ENCODE results near the gene LBHD2.
"Not testable (repeated sequence)": the region's sequence is repeated elsewhere in the genome, so short reads cannot be mapped to it uniquely, and the experiment has no call there.

Gene LBHD2

GRCh38 chr14:103117499-103117898 lies 33.5 kb downstream of the LBHD2 start:
- not testable (repeated sequence) for FAIRE-seq; DNase-seq (ENCODE audit: insufficient read length, low spot score)

GRCh38 chr14:103118018-103118662 lies 34.1 kb downstream of the LBHD2 start:
- no peak for DNase-seq (ENCODE audit: insufficient read length, low spot score)

GRCh38 chr14:103118663-103119404 lies 34.8 kb downstream of the LBHD2 start:
- no peak for FAIRE-seq
- no peak for DNase-seq (ENCODE audit: insufficient read length, low spot score)

More at GRCh38 chr14:103118018-103118662, 34.1 kb downstream of the LBHD2 start:
- FAIRE-seq: no peak

DNA sequence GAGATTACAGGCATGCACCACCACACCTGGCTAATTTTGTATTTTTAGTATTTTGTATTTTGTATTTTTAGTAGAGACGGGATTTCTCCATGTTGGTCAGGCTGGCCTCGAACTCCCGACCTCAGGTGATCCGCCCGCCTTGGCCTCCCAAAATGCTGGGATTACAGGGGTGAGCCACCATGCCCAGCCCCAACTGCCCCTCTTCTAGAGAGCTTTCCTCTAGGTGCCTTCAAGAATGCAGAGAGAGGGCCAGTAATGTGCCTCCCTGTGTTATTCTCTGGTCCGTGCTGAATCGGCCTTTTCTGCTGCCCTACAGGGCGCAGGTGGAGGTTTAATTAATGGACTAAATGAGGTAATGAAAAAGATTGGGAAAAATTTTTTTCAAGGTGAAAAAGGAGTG lies 35.5 kb downstream of the LBHD2 start:
- not testable (repeated sequence) for DNase-seq (ENCODE audit: insufficient read length, low spot score); FAIRE-seq

DNA sequence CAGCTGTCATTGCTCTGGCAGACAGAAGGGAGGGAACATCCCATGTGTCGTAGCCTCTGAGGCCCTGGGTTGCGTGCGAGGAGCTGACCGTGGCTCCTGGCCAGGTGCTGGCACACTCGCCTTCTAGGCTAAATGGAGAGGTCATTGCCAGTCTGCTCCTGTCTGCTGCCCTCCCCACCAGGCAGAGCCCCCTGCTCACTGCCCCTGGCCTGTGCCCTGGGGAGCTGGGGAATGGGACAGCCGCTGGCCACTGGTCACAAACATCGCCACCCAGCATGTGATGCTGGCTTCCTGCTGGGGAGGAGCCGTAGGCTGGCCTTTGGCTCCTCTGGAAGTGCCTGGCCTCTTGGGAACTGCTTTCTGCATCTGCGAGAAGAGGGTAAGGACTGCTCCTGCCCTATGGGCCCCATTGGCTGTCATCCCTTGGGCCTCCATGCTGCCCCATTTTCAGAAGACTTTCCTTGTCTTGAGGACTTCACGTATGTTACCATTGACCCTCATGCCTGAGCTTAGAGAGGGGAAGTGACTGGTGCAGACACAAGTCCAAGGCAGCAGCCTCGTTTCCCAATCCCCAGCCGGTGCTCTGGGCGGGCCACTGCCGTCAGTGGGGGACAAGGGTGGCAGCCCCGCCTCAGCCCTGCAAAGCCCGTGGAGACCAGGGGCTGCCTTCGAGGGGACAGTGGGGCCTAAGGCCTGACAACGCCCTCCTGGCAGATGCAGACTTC lies 37.3 kb downstream of the LBHD2 start:
- FAIRE-seq (no peak), DNase-seq (ENCODE audit: insufficient read length, low spot score) (no peak)

- DNase-seq (ENCODE audit: insufficient read length, low spot score): no peak
- no peak for FAIRE-seq
Measured at GRCh38 chr14:103121846-103122584, 38.0 kb downstream of the LBHD2 start.

DNA sequence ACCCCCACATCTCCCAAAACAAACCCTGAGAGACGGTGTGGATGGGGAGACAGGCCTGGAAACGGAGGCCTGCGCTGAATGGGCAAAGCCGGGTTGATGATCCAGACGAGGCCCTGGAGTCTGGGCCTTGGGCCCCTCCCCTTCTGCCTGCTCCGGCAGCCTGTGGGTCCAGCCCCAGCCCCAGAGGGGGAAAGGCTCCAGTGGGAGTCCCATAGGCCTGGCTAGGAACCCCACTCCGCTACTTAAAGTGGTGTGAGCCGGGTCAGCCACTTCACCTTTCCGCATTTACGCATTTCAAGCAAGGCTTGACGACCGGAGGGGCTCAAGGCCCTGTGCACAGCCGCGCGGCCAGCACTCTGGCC lies 38.6 kb downstream of the LBHD2 start:
- DNase-seq (ENCODE audit: insufficient read length, low spot score) (no peak), FAIRE-seq (no peak)

- FAIRE-seq (no peak), DNase-seq (ENCODE audit: insufficient read length, low spot score) (no peak)
Measured at GRCh38 chr14:103122947-103123633, 39.1 kb downstream of the LBHD2 start, which contains the start of gene TNFAIP2. TSS of gene TNFAIP2 (plus strand) at chr14:103123461. CDS start at chr14:103126458, 2,997 bp downstream.

DNA sequence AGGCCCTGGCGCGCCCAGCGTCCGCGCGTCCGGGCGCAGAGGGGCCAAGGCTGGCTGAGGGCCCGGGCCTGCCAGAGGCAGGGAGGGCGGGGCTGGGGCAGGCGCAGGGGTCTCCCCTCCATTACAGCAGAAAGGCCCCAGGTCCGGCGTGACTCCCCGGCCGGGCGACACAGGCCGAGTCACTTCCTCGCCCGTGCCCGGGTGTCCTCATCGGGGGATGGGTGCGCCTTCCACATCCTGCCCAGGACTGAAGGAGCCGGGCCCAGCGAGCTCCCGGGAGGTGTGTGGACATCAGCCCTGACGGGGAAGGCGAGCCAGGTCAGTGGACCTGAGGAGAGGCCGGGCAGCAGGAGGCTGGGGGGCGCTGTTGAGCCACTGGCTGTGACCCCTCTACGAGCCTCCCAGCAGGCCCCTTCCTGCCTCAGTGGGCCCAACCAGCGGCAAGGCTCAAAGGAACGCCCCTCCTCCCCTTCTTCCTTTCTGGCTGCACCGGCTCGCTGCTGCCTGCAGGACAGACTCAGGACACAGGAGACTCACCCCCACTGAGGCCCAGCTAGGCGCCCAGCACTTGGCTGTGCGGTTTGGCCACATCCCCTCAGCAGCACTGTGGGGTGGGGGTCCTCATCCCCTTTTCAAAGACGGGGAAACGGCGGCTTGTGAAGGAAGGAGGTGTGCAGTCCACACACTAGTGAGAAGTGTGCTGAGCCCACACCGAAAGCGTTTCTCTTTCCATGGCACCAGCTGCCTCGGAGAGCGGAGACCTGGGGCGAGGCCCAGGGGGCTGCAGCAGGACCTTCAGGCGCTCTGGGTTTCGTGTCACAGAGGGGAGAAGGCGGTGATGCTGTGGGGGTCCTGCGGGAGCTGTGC lies 39.9 kb downstream of the LBHD2 start:
- FAIRE-seq (peak; percentile 45), DNase-seq (ENCODE audit: insufficient read length, low spot score) (no peak)

DNA sequence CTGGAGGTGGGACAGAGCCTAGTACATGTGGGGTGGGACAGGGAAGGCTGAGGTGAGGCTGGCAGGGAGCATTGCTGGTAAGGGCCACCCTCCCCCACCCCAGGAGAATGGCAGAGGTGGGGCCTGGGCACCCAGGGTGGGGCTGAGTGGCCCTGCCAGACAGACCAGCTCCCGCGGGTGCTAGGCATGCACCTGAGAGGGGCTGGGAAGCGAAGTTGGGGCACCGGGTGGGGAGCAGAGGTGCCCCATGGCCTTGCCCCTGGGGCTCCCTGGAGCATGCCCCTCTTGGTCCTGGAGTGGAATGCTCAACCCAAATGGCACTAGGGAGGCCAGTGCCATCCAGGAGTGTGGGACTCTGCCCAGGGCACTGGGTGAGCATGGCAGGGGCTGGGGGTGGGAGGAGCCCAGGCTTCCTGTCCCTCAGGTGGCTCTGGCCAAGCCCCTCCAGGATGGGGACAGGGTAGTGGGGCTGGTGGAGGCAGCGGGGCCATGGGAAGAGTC lies 40.5 kb downstream of the LBHD2 start:
- FAIRE-seq (no peak), DNase-seq (ENCODE audit: insufficient read length, low spot score) (no peak)

- FAIRE-seq: no peak
- no peak for DNase-seq (ENCODE audit: insufficient read length, low spot score)
Measured at GRCh38 chr14:103125098-103126070, 41.4 kb downstream of the LBHD2 start.

GRCh38 chr14:103126088-103126872 lies 42.3 kb downstream of the LBHD2 start:
- FAIRE-seq: no peak
- DNase-seq (ENCODE audit: insufficient read length, low spot score): no peak

DNA sequence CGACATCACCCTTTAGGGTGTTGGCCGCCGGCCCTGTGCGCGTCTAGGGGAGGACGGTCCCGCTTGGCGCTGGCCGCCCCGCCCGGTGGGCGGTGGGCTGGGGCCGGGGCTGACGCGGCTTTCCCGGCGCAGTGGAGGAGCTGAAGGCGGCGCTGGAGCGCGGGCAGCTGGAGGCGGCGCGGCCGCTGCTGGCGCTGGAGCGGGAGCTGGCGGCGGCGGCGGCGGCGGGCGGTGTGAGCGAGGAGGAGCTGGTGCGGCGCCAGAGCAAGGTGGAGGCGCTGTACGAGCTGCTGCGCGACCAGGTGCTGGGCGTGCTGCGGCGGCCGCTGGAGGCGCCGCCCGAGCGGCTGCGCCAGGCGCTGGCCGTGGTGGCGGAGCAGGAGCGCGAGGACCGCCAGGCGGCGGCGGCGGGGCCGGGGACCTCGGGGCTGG lies 42.9 kb downstream of the LBHD2 start:
- no peak for DNase-seq (ENCODE audit: insufficient read length, low spot score)
- FAIRE-seq: no peak

- FAIRE-seq: no peak
- DNase-seq (ENCODE audit: insufficient read length, low spot score): no peak
Measured at GRCh38 chr14:103127356-103127755, 43.3 kb downstream of the LBHD2 start.

- DNase-seq (ENCODE audit: insufficient read length, low spot score) (no peak), FAIRE-seq (no peak)
Measured at GRCh38 chr14:103127861-103128598, 44.0 kb downstream of the LBHD2 start.

DNA sequence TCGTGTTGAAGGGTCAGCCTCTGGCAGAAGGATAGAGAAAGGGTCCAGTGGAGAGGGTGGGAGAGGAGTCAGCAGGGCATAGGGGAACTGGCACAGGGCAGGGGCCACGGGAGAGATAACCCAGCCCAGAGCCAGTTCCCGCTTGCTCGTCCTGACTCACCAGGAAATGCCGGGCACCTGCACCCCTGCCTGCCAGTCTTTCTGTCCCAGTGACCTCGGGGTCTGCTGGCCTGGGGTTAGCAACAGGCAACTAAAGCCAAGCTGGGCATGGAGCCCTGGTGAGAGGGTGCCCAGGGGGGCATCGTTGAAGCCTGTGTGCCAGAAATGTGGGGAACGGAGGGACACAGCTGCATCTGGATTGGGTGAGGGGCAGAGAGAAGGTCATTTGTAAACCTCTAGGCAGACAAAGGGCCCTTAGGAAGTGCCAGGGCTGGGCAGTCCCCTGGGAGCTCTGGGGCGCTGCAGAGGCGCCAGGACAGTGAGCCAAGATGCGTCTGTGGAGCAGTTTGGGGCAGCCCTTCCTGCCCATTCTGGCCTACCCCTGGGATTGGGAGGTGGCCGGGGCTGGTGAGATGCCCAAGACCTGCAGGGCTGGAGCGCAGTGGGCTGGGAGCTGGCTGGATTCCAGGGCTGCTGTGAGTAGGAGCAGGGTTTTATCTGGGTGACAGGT lies 44.8 kb downstream of the LBHD2 start:
- FAIRE-seq (no peak), DNase-seq (ENCODE audit: insufficient read length, low spot score) (peak; percentile 4)
